ENCODE results near the gene EPB41. TPM values are rescaled to one million over a fixed set of nuclear protein-coding genes. Genes with fewer than 3 reads are reported as not detected.
A peak's percentile ranks its signal among the peaks of the same experiment; 100 is the strongest.

Gene EPB41
- total RNA-seq, 3 donors from 2014 or later: 45.8 to 82.2 (median 76.3) TPM

DNA sequence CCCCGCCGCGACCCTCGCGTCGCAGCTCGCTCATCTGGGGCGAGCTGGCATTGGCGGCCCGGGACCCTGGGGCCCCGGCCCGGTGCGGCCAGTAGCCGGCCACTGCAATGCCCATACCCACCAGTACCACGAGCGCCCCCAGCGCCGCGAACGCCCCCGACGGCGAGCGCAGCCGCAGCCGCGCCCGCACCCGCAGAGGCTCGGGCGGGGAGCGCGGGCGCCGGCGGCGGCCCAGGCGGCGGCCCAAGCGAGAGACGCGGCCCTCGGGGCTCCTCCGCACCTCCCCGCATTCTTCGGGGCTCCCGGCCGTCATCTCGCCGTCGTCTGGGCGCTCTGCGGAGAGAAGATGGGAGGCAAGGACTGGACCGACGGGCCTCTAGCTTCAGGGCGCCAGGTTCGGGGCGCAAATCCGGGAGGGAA is 207.2 kb downstream of the EPB41 start:
- TF ChIP-seq CTCF (IDR thresholded peaks at IDR 0.05): peak; percentile 1
- Histone ChIP-seq H3K4me1 (ENCODE audit: low read depth) (peaks cover 34% of the 10 kb centered on the region), H3K36me3 (ENCODE audit: low read depth) (no peaks in the 10 kb centered on the region), H3K4me3 (no peak overlapping the region), H3K9me3 (no peaks in the 10 kb centered on the region)
- intact Hi-C loops (cut with DNase I, micrococcal nuclease): loop anchor here in 1 of 2 donors (10.0 kb wide), 1 partner anchor 53 kb away; no protein-coding TSS in a partner anchor
- ATAC-seq (no peak), DNase-seq (no peak)

- no peaks in the 10 kb centered on the region for H3K9me3 ChIP-seq
- H3K4me1 ChIP-seq (ENCODE audit: low read depth): peaks cover 34% of the 10 kb centered on the region
- peak in 2 of 3 donors; percentile 16 to 45 for DNase-seq
- no peaks in the 10 kb centered on the region for H3K36me3 ChIP-seq (ENCODE audit: low read depth)
- intact Hi-C loops (cut with DNase I, micrococcal nuclease): loop anchor here in 1 of 2 donors (10.0 kb wide), 1 partner anchor 53 kb away; no protein-coding TSS in a partner anchor
- no peak overlapping the region for H3K4me3 ChIP-seq
- peak; percentile 6 for ATAC-seq
- no peak for TF ChIP-seq CTCF (IDR thresholded peaks at IDR 0.05)
Measured at GRCh38 chr1:29121936-29122681, 207.7 kb downstream of the EPB41 start.

GRCh38 chr1:29122682-29123052 is 208.3 kb downstream of the EPB41 start:
- no peaks in the 10 kb centered on the region for H3K36me3 ChIP-seq (ENCODE audit: low read depth)
- DNase-seq (peak; percentile 21 to 68 (median 65)), ATAC-seq (peak; percentile 46)
- no peak overlapping the region for H3K4me3 ChIP-seq
- no peaks in the 10 kb centered on the region for H3K9me3 ChIP-seq
- peaks cover 34% of the 10 kb centered on the region for H3K4me1 ChIP-seq (ENCODE audit: low read depth)
- no peak for TF ChIP-seq CTCF (IDR thresholded peaks at IDR 0.05)
- intact Hi-C loops (cut with DNase I, micrococcal nuclease): loop anchor here in 1 of 2 donors (10.0 kb wide), 1 partner anchor 52 kb away; no protein-coding TSS in a partner anchor

DNA sequence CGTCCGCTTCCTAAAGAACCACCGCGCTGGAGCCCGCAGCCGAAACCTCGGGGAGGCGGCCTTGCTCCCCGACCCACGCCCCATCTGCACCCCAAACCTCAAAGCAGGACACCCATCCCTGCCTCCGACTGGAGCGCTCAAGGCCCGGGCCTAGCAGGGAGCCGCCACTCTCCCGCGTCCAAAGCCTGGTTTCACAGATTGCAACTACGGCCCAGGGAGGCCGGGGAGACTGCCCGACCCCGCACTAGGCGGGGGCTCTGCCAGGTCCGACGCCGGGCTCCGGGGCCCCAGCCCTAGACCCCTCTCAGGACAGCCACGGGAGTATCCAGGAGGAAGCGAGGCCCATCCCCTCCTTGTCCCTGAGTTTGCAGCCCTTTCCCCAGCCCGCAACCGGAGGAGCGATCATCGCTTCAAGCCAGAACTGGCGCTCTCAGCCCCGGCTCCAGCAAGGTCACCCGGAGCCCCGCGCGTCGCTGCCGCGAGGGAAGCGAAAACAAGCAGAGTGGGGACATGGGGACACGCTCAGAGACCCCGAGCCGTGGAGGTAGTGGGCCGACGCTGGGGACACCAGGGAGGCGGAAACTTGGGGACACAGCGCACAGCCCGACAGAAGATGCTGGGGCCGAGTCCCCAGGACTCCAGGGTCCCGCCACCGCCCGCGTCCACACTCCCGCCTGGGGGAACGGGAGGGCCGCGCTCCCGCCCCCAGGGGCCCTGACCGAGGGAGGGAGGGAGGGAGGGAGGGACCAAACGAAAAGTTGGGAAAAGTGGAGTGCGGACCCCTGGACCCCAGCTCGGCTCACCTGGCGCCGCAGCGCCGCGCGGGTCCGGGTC is 208.9 kb downstream of the EPB41 start:
- ATAC-seq: peak; percentile 11
- Histone ChIP-seq H3K36me3 (ENCODE audit: low read depth) (no peaks in the 10 kb centered on the region), H3K4me3 (no peak overlapping the region), H3K9me3 (no peaks in the 10 kb centered on the region), H3K4me1 (ENCODE audit: low read depth) (peaks cover 34% of the 10 kb centered on the region)
- intact Hi-C loops (cut with DNase I, micrococcal nuclease): loop anchor here in 1 of 2 donors (10.0 kb wide), 1 partner anchor 52 kb away; no protein-coding TSS in a partner anchor
- no peak for TF ChIP-seq CTCF (IDR thresholded peaks at IDR 0.05)
- peak in 1 of 3 donors; percentile 38 for DNase-seq

DNA sequence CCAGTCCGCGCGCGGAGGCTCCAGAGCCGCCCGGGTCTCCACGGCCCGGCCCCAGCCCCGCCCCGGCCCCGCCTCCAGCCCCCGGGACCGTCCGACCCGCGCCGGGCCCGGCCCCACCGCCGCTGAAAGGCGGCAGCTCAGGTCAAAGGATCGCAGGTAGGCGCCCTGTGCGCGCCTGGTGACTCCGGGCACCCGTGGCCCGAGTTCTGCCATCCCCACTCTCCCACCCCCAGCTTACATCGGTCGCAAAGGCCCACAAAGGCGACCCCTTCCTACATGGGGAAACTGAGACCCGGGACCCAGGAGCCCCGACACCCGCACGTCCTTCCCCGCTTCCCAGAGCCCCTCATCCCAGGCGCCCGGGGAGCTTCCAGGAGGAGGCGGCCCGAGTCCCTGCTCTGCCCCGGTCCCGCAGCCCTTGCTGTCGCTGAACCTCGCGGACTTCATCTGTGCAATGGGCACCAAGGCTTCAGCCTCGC is 209.6 kb downstream of the EPB41 start, which contains the start of gene TMEM200B:
Gene TMEM200B, minus strand, starts transcription at position 17 of the 479 bp plus-strand sequence. CDS start 2,075 bp downstream, outside the sequence.
- Histone ChIP-seq H3K9me3 (no peaks in the 10 kb centered on the region), H3K4me3 (no peak within 1 kb of the TSS), H3K4me1 (ENCODE audit: low read depth) (peaks cover 34% of the 10 kb centered on the region), H3K36me3 (ENCODE audit: low read depth) (no peaks in the 10 kb centered on the region)
- no peak for TF ChIP-seq CTCF (IDR thresholded peaks at IDR 0.05)
- intact Hi-C loops (cut with DNase I, micrococcal nuclease): loop anchor here in 1 of 2 donors (10.0 kb wide), 1 partner anchor 51 kb away; no protein-coding TSS in a partner anchor
- DNase-seq: peak in 1 of 3 donors; percentile 38
- ATAC-seq: peak; percentile 6

Measured in mucosa of descending colon (tissue), 3 donors.